Naive thymus-derived CD4-positive, alpha-beta T cell (primary cell): ENCODE data around the gene SLC39A11. TPM values are rescaled to one million over a fixed set of nuclear protein-coding genes. Genes with fewer than 3 reads are reported as not detected.
"Not testable (repeated sequence)": the region's sequence is repeated elsewhere in the genome, so short reads cannot be mapped to it uniquely, and the experiment has no call there.

Experiments used
- ATAC-seq: fragments of 150-1000 bp; cut with Tn5 transposase; 2 replicates; pipeline ENCODE4 v1.10.0; 2021; ENCODE audit warnings: mild to moderate bottlenecking, moderate library complexity
- CTCF ChIA-PET: fragments of 350-600 bp; sonication (Branson Sonifier 250); formaldehyde crosslinking; loops from one replicate; lab custom pipeline; 2021; ENCODE audit warnings: antibody characterized with exemption; lab: Charles Lee
- POLR2A ChIA-PET: fragments of 350-600 bp; sonication (Branson Sonifier 250); formaldehyde crosslinking; loops from one replicate; lab custom pipeline; 2021; ENCODE audit warnings: antibody characterized with exemption, inconsistent platforms; lab: Charles Lee
- DNase-seq, 9 donors: peaks; one replicate each; pipeline versions ENCODE4 v3.0.0 to v3.0.0-alpha.2; 2020 to 2022; ENCODE audit warnings: mixed read lengths in 1 of 9
- H3K27ac ChIP-seq: one replicate; pipeline ENCODE4 v1.7.0; 2013; ENCODE audit warnings: mild to moderate bottlenecking, low read depth, low read length, moderate library complexity
- H3K27me3 ChIP-seq, 2 donors: one replicate each; pipeline ENCODE4 v1.7.0; 2013; ENCODE audit warnings: low read length in 2 of 2, mild to moderate bottlenecking in 2 of 2, moderate library complexity in 2 of 2; ENCODE audit not compliant: control insufficient read depth in 2 of 2, insufficient read depth in 2 of 2
- H3K36me3 ChIP-seq, 3 experiments: 1 replicate in 2 of 3; 2 replicates in 1 of 3; pipeline ENCODE4 v1.7.0; 2013; ENCODE audit warnings: low read length in 3 of 3, mild to moderate bottlenecking in 3 of 3, moderate library complexity in 1 of 3; ENCODE audit not compliant: insufficient read depth in 3 of 3, control insufficient read depth in 2 of 3
- H3K4me1 ChIP-seq, 2 donors: one replicate each; pipeline ENCODE4 v1.7.0; 2013; ENCODE audit warnings: low read length in 2 of 2, mild to moderate bottlenecking in 2 of 2, moderate library complexity in 1 of 2; ENCODE audit not compliant: control insufficient read depth in 2 of 2, insufficient read depth in 2 of 2
- H3K4me3 ChIP-seq: 2 replicates; pipeline ENCODE4 v1.7.0; 2013; ENCODE audit warnings: mild to moderate bottlenecking, low read length
- H3K9me3 ChIP-seq, 3 experiments: 1 replicate in 2 of 3; 2 replicates in 1 of 3; pipeline ENCODE4 v1.7.0; 2013; ENCODE audit warnings: low read length in 3 of 3; ENCODE audit not compliant: control insufficient read depth in 2 of 3
- H3K27ac Mint-ChIP-seq, 9 donors: one replicate each; pipeline ENCODE4 v1.8.0; 2020 to 2022; ENCODE audit warnings: mixed read lengths in 9 of 9, mild to moderate bottlenecking in 8 of 9, moderate library complexity in 5 of 9, inconsistent platforms in 2 of 9
- H3K27me3 Mint-ChIP-seq, 5 donors: one replicate each; pipeline ENCODE4 v1.8.0; 2021 to 2022; ENCODE audit warnings: mixed read lengths in 5 of 5, mild to moderate bottlenecking in 1 of 5
- H3K36me3 Mint-ChIP-seq, 5 donors: one replicate each; pipeline ENCODE4 v1.8.0; 2020 to 2022; ENCODE audit warnings: mixed read lengths in 5 of 5, mild to moderate bottlenecking in 3 of 5, inconsistent platforms in 1 of 5
- H3K4me1 Mint-ChIP-seq, 7 donors: one replicate each; pipeline ENCODE4 v1.8.0; 2020 to 2022; ENCODE audit warnings: mixed read lengths in 7 of 7, mild to moderate bottlenecking in 3 of 7, inconsistent platforms in 1 of 7
- H3K4me3 Mint-ChIP-seq, 10 donors: one replicate each; pipeline ENCODE4 v1.8.0; 2020 to 2022; ENCODE audit warnings: mild to moderate bottlenecking in 10 of 10, mixed read lengths in 10 of 10, moderate library complexity in 6 of 10, inconsistent platforms in 2 of 10
- H3K9me3 Mint-ChIP-seq, 11 donors: one replicate each; pipeline ENCODE4 v1.8.0; 2020 to 2022; ENCODE audit warnings: mixed read lengths in 11 of 11, mild to moderate bottlenecking in 4 of 11, inconsistent platforms in 1 of 11, moderate library complexity in 1 of 11
- intact Hi-C, 2 donors: fragments of 100-400 bp; cut with micrococcal nuclease; formaldehyde crosslinking; loops; one replicate each; pipeline ENCODE4 v1.15.1; 2023
- polyA plus RNA-seq, 2 donors: library from polyadenylated mRNA; unstranded; fragments of 300-500 nt; fragmentation: Illumina TruSeq; gene quantifications; one replicate each; pipeline ENCODE4 v1.2.3, GENCODE V29; 2021
- total RNA-seq, 6 experiments: library from RNA in 5 of 6; stranded (reverse) in 5 of 6; gene quantifications; 1 replicate in 5 of 6; 2 replicates in 1 of 6; pipeline ENCODE4 v1.2.3 and lab custom pipeline; 2021 to 2026

The SLC39A11 gene
- total and polyA plus RNA-seq, 7 experiments from 2014 or later, result 8.5 to 36.7 (median 19.8) TPM

DNA sequence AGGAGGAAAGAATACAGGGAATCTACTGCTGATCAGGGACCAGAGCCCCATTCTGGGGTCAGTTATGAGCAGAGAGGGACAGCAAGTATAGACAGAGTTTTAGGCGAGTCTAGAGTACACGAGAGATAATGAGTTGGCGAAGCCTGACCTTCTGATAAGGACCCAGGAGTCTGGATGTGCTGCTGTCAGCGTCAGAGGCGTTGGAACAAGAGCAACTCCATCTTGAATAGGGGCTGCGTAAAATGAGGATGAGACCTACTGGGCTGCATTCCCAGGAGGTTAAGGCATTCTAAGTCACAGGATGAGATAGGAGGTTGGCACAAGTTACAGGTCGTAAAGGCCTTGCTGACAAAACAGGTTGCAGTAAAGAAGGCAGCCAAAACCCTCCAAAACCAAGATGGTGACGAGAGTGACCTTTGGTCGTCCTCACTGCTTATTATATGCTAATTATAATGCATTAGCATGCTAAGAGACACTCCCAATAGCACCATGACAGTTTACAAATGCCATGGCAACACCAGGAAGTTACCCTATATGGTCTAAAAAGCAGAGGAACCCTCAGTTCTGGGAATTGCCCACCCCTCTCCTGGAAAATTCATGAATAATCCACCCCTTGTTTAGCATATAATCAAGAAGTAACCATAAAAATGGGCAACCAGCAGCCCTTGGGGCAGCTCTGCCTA lies 330.5 kb downstream of the SLC39A11 start:
- H3K9me3 ChIP-seq, intact Hi-C loops, H3K27ac ChIP-seq, H3K36me3 ChIP-seq, H3K4me3 ChIP-seq, H3K4me1 Mint-ChIP-seq, H3K4me1 ChIP-seq, H3K9me3 Mint-ChIP-seq, H3K4me3 Mint-ChIP-seq, H3K27me3 Mint-ChIP-seq, H3K27me3 ChIP-seq, ATAC-seq, CTCF ChIA-PET, H3K27ac Mint-ChIP-seq, POLR2A ChIA-PET, DNase-seq: not testable (repeated sequence)
- peaks cover 2 to 22% (median 4%) of the 10 kb centered on the region in 5 donors for H3K36me3 Mint-ChIP-seq

DNA sequence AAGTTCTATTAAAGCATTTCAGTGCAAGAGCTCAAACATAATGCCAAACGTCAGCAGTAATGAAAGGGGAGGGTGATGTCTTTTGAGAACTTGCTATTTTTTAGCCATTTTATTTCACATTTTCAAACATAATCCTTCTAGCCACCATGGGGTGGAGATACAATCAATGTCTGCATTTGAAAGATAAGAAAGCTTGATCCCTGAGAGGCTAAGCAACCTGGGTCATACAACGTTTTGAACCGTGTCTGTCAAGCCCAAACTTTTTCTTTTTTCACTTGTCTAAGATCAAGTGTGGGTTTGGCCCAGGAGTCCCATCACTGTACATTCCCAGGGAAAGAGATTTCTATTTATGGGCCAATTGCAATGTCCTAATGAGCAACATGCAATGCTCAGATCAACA lies 331.1 kb downstream of the SLC39A11 start:
- POLR2A ChIA-PET, result no interaction called here
- Histone ChIP-seq H3K9me3 (no peaks in the 10 kb centered on the region), H3K4me3 (no peak overlapping the region), H3K27ac (no peak overlapping the region), H3K36me3 (no peaks in the 10 kb centered on the region), H3K4me1 (no peaks in the 10 kb centered on the region), H3K27me3 (no peaks in the 10 kb centered on the region)
- Mint-ChIP-seq H3K36me3 (peaks cover 2 to 24% (median 6%) of the 10 kb centered on the region in 5 donors), H3K4me3 (no peak overlapping the region), H3K9me3 (peaks cover 0 to 8% (median 2%) of the 10 kb centered on the region in 11 donors), H3K4me1 (no peaks in the 10 kb centered on the region), H3K27ac (no peak overlapping the region), H3K27me3 (no peaks in the 10 kb centered on the region)
- intact Hi-C loops, result no loop called here
- DNase-seq (no peak), ATAC-seq (no peak)
- CTCF ChIA-PET, result no interaction called here

DNA sequence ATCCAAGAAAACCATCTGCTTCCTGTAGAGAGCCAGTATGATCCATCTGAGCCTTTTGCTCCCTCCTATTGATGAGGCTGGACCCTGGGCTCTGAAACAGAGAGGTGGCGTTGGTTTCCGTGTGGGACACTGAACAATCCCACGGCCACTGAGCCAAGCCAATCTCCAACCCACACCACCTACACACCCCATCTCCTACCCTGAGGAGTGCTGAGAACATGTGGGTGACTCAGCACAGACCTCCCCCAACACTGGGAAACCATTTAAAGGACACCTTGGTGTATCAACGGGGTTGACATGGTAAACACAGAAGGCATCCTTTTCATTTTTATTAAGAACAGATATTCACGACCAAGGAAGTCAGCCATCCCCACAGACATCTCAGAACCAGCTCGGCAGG lies 332.1 kb downstream of the SLC39A11 start:
- Mint-ChIP-seq H3K27me3 (no peaks in the 10 kb centered on the region), H3K27ac (no peak overlapping the region), H3K9me3 (peaks cover 0 to 14% (median 6%) of the 10 kb centered on the region in 11 donors), H3K4me3 (no peak overlapping the region), H3K4me1 (no peaks in the 10 kb centered on the region), H3K36me3 (peaks cover 2 to 32% (median 13%) of the 10 kb centered on the region in 5 donors)
- no peak for DNase-seq
- H3K27me3 ChIP-seq, result no peaks in the 10 kb centered on the region
- CTCF ChIA-PET, result no interaction called here
- H3K27ac ChIP-seq, result no peak overlapping the region
- H3K4me1 ChIP-seq, result no peaks in the 10 kb centered on the region
- no peaks in the 10 kb centered on the region for H3K9me3 ChIP-seq
- H3K36me3 ChIP-seq, result no peaks in the 10 kb centered on the region
- no peak for ATAC-seq
- no peak overlapping the region for H3K4me3 ChIP-seq
- POLR2A ChIA-PET, result no interaction called here
- intact Hi-C loops, result no loop called here

DNA sequence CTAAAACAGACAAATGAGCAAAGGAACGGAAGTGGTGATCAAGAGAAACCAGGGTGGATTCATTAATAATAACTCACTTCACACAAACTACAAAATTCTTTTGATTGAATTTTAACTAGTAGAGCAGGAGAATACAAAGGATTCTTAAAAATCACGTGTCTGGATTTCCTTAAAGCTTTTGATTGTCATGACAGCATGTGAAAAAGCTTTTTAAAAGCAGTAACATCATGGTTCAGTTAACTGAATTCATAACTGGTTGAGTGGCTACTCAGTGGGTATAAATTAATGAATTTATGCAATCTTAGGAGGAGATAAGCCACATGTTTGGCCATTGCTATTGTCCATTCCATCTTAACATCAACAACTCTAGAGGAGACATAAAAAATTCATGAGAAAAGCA lies 333.2 kb downstream of the SLC39A11 start:
- H3K27ac ChIP-seq, result no peak overlapping the region
- H3K27me3 ChIP-seq, result no peaks in the 10 kb centered on the region
- peaks cover 6 to 38% (median 18%) of the 10 kb centered on the region in 5 donors for H3K36me3 Mint-ChIP-seq
- no peak for DNase-seq
- H3K9me3 ChIP-seq, result no peaks in the 10 kb centered on the region
- no peak overlapping the region for H3K4me3 ChIP-seq
- no peaks in the 10 kb centered on the region for H3K27me3 Mint-ChIP-seq
- no peak overlapping the region for H3K27ac Mint-ChIP-seq
- H3K9me3 Mint-ChIP-seq, result peaks cover 0 to 14% (median 6%) of the 10 kb centered on the region in 11 donors
- H3K4me1 ChIP-seq, result no peaks in the 10 kb centered on the region
- CTCF ChIA-PET, result no interaction called here
- POLR2A ChIA-PET, result no interaction called here
- ATAC-seq, result no peak
- no peak overlapping the region for H3K4me3 Mint-ChIP-seq
- no peaks in the 10 kb centered on the region for H3K36me3 ChIP-seq
- H3K4me1 Mint-ChIP-seq, result no peaks in the 10 kb centered on the region
- intact Hi-C loops, result no loop called here

DNA sequence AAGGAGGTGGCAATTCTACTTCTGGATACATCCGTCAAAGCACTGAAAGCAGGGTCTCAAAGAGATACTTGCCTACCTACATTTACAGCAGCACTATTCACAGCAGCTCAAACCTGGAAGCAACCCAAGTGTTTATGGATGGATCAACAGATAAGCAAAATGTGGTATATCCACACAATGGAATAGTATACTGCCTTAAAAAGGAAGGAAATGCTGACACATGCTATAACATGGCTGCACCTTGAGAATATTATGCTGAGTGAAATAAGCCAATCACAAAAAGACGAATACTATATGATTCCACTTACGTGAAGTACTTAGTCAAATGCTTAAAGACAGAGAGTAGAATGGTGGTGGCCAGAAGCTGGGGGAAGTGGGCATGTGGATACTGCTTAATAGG lies 336.2 kb downstream of the SLC39A11 start:
- Mint-ChIP-seq H3K36me3 (peaks cover 6 to 32% (median 18%) of the 10 kb centered on the region in 5 donors), H3K4me1 (no peaks in the 10 kb centered on the region), H3K9me3 (peaks cover 0 to 14% (median 6%) of the 10 kb centered on the region in 11 donors), H3K27ac (no peak overlapping the region), H3K27me3 (no peaks in the 10 kb centered on the region), H3K4me3 (no peak overlapping the region)
- CTCF ChIA-PET, result no interaction called here
- H3K9me3 ChIP-seq, result no peaks in the 10 kb centered on the region
- H3K4me3 ChIP-seq, result no peak overlapping the region
- POLR2A ChIA-PET, result no interaction called here
- no peaks in the 10 kb centered on the region for H3K36me3 ChIP-seq
- H3K27me3 ChIP-seq, result no peaks in the 10 kb centered on the region
- DNase-seq (no peak), ATAC-seq (no peak)
- no peaks in the 10 kb centered on the region for H3K4me1 ChIP-seq
- intact Hi-C loops, result no loop called here
- no peak overlapping the region for H3K27ac ChIP-seq

DNA sequence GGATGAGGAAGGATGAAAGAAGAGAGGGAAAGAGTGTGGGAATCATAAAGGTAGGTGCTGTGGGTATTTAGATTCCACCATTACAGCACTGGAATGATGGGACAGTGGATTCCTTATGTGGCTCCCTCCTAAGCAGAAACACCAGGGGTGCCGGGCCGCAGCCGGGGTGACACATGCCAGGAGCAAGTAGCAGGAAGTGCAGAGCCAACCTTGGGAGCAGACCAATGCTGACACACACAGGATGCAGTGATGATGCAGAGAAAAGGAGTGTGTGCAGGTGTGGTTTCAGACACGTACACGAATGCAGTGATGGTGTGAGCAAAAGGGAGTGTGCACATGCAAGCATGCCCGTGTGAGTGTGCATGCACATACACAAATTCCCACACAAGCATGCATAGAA lies 338.0 kb downstream of the SLC39A11 start:
- ATAC-seq, result no peak
- intact Hi-C loops, result no loop called here

DNA sequence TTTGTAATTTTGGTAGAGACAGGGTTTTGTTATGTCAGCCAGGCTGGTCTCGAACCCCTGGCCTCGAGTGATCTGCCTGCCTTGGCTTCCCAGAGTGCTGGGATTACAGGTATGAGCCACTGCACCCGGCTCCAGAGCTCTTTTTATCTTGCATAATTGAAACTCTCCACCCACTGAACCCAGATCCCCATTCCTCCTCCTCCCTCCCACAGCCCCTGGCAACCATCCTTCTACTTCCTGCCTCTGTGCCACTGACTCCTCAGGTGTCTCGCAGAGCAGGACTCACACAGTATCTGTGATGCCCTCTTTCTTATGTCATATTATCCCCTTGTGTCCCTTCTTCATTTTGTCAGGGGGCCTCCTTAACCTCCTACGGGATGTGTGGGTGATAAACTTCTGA lies 340.7 kb downstream of the SLC39A11 start:
- no peaks in the 10 kb centered on the region for H3K36me3 ChIP-seq
- Mint-ChIP-seq H3K27me3 (no peaks in the 10 kb centered on the region), H3K9me3 (peaks cover 0 to 9% (median 4%) of the 10 kb centered on the region in 11 donors), H3K4me1 (no peaks in the 10 kb centered on the region), H3K36me3 (peaks cover 4 to 24% (median 14%) of the 10 kb centered on the region in 5 donors), H3K4me3 (no peak overlapping the region), H3K27ac (peak overlapping the region in 1 of 9 donors; percentile 59)
- no peaks in the 10 kb centered on the region for H3K4me1 ChIP-seq
- ChIA-PET CTCF (interaction anchor here (1.9 kb wide), 1 partner anchor 26 kb away, joined by 5 read pairs; no protein-coding TSS in a partner anchor), POLR2A (interaction anchor here (0.6 kb wide), 1 partner anchor 24 kb away, joined by 4 read pairs; no protein-coding TSS in a partner anchor)
- no peak overlapping the region for H3K4me3 ChIP-seq
- no peak for DNase-seq
- intact Hi-C loops, result no loop called here
- H3K9me3 ChIP-seq, result no peaks in the 10 kb centered on the region
- no peak overlapping the region for H3K27ac ChIP-seq
- ATAC-seq, result no peak
- H3K27me3 ChIP-seq, result no peaks in the 10 kb centered on the region

More for the DNA sequence above, 338.0 kb downstream of the SLC39A11 start:
- POLR2A ChIA-PET, result no interaction called here
- peaks cover 0 to 14% (median 6%) of the 10 kb centered on the region in 11 donors for H3K9me3 Mint-ChIP-seq
- Histone ChIP-seq H3K36me3 (no peaks in the 10 kb centered on the region), H3K27ac (no peak overlapping the region), H3K9me3 (no peaks in the 10 kb centered on the region), H3K27me3 (no peaks in the 10 kb centered on the region), H3K4me1 (no peaks in the 10 kb centered on the region), H3K4me3 (no peak overlapping the region)
- H3K27ac Mint-ChIP-seq, result no peak overlapping the region
- DNase-seq, result no peak
- CTCF ChIA-PET, result no interaction called here
- no peaks in the 10 kb centered on the region for H3K4me1 Mint-ChIP-seq
- H3K36me3 Mint-ChIP-seq, result peaks cover 6 to 32% (median 18%) of the 10 kb centered on the region in 5 donors
- H3K4me3 Mint-ChIP-seq, result no peak overlapping the region
- H3K27me3 Mint-ChIP-seq, result no peaks in the 10 kb centered on the region
